Measurements from ENCODE around the gene TMEM132D. TPM values are rescaled to one million over a fixed set of nuclear protein-coding genes. Genes with fewer than 3 reads are reported as not detected.

TMEM132D gene
- total RNA-seq, 1 donor from 2014 or later = 1.1 TPM

- Histone ChIP-seq H3K9me3 (ENCODE audit: low read depth) (no peaks in the 10 kb centered on the region), H3K27me3 (no peaks in the 10 kb centered on the region), H4K20me1 (ENCODE audit: low read depth) (no peaks in the 10 kb centered on the region), H3K79me2 (ENCODE audit: low read depth) (no peaks in the 10 kb centered on the region), H3K4me1 (no peaks in the 10 kb centered on the region), H2AFZ (replicated peaks) (peak overlapping the region; percentile 58), H3F3A (ENCODE audit: low read depth) (no peaks in the 10 kb centered on the region), H3K9ac (no peak overlapping the region), H3K4me2 (no peak overlapping the region), H3K27ac (no peak overlapping the region), H3K36me3 (no peaks in the 10 kb centered on the region), H3K4me3 (no peak overlapping the region)
- peaks cover 5% of the 10 kb centered on the region for H3K9me3 Mint-ChIP-seq
- no peaks in the 10 kb centered on the region for H3K27me3 Mint-ChIP-seq (ENCODE audit: insufficient read depth, low read depth)
- DNase-seq (ENCODE audit: low spot score) = no peak
- no peak for TF ChIP-seq EZH2 (IDR thresholded peaks at IDR 0.05)
- no peak for TF ChIP-seq CTCF (IDR thresholded peaks at IDR 0.05)
- no peak for TF ChIP-seq EZH2phosphoT487 (IDR thresholded peaks at IDR 0.05)
- peak overlapping the region; percentile 30 for H3K27ac Mint-ChIP-seq
- peaks cover 5% of the 10 kb centered on the region for H3K36me3 Mint-ChIP-seq
- no peak overlapping the region for H3K4me3 Mint-ChIP-seq
- H3K4me1 Mint-ChIP-seq = peaks cover 8% of the 10 kb centered on the region
These were observed 131.0 kb downstream of the TMEM132D start for GRCh38 chr12:129772501-129773493.

GRCh38 chr12:129771238-129771637, 132.6 kb downstream of the TMEM132D start:
- TF ChIP-seq EZH2phosphoT487 (IDR thresholded peaks at IDR 0.05) (no peak), EZH2 (IDR thresholded peaks at IDR 0.05) (no peak), CTCF (IDR thresholded peaks at IDR 0.05) (no peak)
- no peaks in the 10 kb centered on the region for H3K4me1 ChIP-seq
- H3K4me2 ChIP-seq = no peak overlapping the region
- Mint-ChIP-seq H3K9me3 (peaks cover 19% of the 10 kb centered on the region), H3K4me1 (peaks cover 8% of the 10 kb centered on the region), H3K27me3 (ENCODE audit: insufficient read depth, low read depth) (no peaks in the 10 kb centered on the region), H3K4me3 (no peak overlapping the region), H3K27ac (no peak overlapping the region), H3K36me3 (peaks cover 15% of the 10 kb centered on the region)
- H3K9me3 ChIP-seq (ENCODE audit: low read depth) = no peaks in the 10 kb centered on the region
- no peaks in the 10 kb centered on the region for H3K79me2 ChIP-seq (ENCODE audit: low read depth)
- H3K36me3 ChIP-seq = no peaks in the 10 kb centered on the region
- no peak overlapping the region for H3K27ac ChIP-seq
- no peak overlapping the region for H3K4me3 ChIP-seq
- H4K20me1 ChIP-seq (ENCODE audit: low read depth) = no peaks in the 10 kb centered on the region
- no peaks in the 10 kb centered on the region for H3K27me3 ChIP-seq
- H3F3A ChIP-seq (ENCODE audit: low read depth) = no peaks in the 10 kb centered on the region
- DNase-seq (ENCODE audit: low spot score) = no peak
- no peak overlapping the region for H2AFZ ChIP-seq (replicated peaks)
- no peak overlapping the region for H3K9ac ChIP-seq

DNA sequence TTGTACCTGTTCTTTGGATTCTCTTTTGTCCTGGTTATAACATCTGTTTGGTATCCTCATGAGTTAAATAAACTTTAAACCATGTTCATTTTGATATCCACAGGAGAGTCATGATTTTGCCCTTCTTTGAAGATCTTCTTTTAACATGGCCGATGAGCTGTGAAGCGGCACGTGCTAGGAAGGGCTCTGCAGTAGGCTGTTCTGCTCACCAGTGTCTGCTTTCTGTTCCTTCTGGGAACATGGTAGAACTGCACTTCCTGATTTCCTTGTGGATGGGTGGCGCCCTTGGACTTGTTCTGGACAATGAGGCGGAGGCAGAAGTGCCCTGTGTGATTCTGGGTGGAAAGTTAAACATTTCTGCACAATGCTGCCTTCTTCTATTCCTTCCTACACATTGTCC, 138.1 kb downstream of the TMEM132D start:
- H3K4me1 ChIP-seq = no peaks in the 10 kb centered on the region
- H3K4me2 ChIP-seq = no peak overlapping the region
- H3K9ac ChIP-seq = no peak overlapping the region
- H4K20me1 ChIP-seq (ENCODE audit: low read depth) = no peaks in the 10 kb centered on the region
- H3K27me3 ChIP-seq = no peaks in the 10 kb centered on the region
- no peak for DNase-seq (ENCODE audit: low spot score)
- no peaks in the 10 kb centered on the region for H3K79me2 ChIP-seq (ENCODE audit: low read depth)
- Mint-ChIP-seq H3K27me3 (ENCODE audit: insufficient read depth, low read depth) (peaks cover 2% of the 10 kb centered on the region), H3K36me3 (peaks cover 30% of the 10 kb centered on the region), H3K4me1 (no peaks in the 10 kb centered on the region), H3K27ac (no peak overlapping the region), H3K9me3 (peaks cover 35% of the 10 kb centered on the region), H3K4me3 (no peak overlapping the region)
- no peaks in the 10 kb centered on the region for H3K9me3 ChIP-seq (ENCODE audit: low read depth)
- no peak overlapping the region for H2AFZ ChIP-seq (replicated peaks)
- no peaks in the 10 kb centered on the region for H3K36me3 ChIP-seq
- no peak for TF ChIP-seq CTCF (IDR thresholded peaks at IDR 0.05)
- no peak for TF ChIP-seq EZH2phosphoT487 (IDR thresholded peaks at IDR 0.05)
- TF ChIP-seq EZH2 (IDR thresholded peaks at IDR 0.05) = no peak
- H3F3A ChIP-seq (ENCODE audit: low read depth) = no peaks in the 10 kb centered on the region
- no peak overlapping the region for H3K27ac ChIP-seq
- H3K4me3 ChIP-seq = no peak overlapping the region
